HEK293 (cell line): ENCODE measurements around the gene C20orf96.

ENCODE experiments used
- CTCF ChIA-PET: fragments of 350-600 bp; formaldehyde crosslinking; extraction: SDS; loops from one replicate; lab custom pipeline; 2021; ENCODE audit warnings: antibody characterized with exemption; lab: Yijun Ruan, JAX
- POLR2A ChIA-PET: fragments of 300-600 bp; formaldehyde crosslinking; extraction: SDS; loops from one replicate; lab custom pipeline; 2020; ENCODE audit warnings: antibody characterized with exemption, inconsistent platforms; lab: Yijun Ruan, JAX
- H3K27ac ChIP-seq: fragments of 200-500 bp; sonication (Bioruptor generic); 2 replicates; pipeline ENCODE4 v1.5.1; 2014; ENCODE audit warnings: low read depth, low read length, control low read depth, inconsistent platforms; ENCODE audit errors: extremely low read depth
- H3K36me3 ChIP-seq, 2 experiments: fragments of 200-500 bp in 1 of 2; sonication (Bioruptor generic) in 1 of 2; 1 replicate in 1 of 2; 2 replicates in 1 of 2; pipeline ENCODE4 v1.5.1; 2014 to 2017; ENCODE audit warnings: inconsistent platforms in 2 of 2, low read length in 2 of 2; ENCODE audit not compliant: control insufficient read depth in 2 of 2, insufficient read depth in 1 of 2
- H3K4me1 ChIP-seq: fragments of 200-500 bp; sonication (Bioruptor generic); 2 replicates; pipeline ENCODE4 v1.5.1; 2014; ENCODE audit warnings: mild to moderate bottlenecking, low read length, inconsistent platforms; ENCODE audit not compliant: control insufficient read depth, insufficient read depth
- H3K4me3 ChIP-seq: 2 replicates; pipeline ENCODE4 v1.5.1; 2011; ENCODE audit warnings: low read depth, mild to moderate bottlenecking, control low read depth, low read length, moderate library complexity
- H3K9me3 ChIP-seq: fragments of 200-500 bp; sonication (Bioruptor generic); 2 replicates; pipeline ENCODE4 v1.5.1; 2014; ENCODE audit warnings: low read depth, low read length, inconsistent platforms; ENCODE audit not compliant: control insufficient read depth, insufficient read depth
- BCL11A ChIP-seq: fragments of 450-650 bp; formaldehyde crosslinking; IDR thresholded peaks from 2 replicates; pipeline ENCODE4 v1.5.1; 2016; ENCODE audit warnings: low read depth, missing biosample characterization, missing genetic modification characterization
- FEZF1 ChIP-seq: fragments of 450-650 bp; formaldehyde crosslinking; IDR thresholded peaks from 2 replicates; pipeline ENCODE4 v1.5.1; 2016; ENCODE audit warnings: missing biosample characterization, missing genetic modification characterization
- GLIS2 ChIP-seq: fragments of 450-650 bp; formaldehyde crosslinking; IDR thresholded peaks from 2 replicates; pipeline ENCODE4 v1.5.1; 2016; ENCODE audit warnings: missing biosample characterization, missing genetic modification characterization
- OSR2 ChIP-seq: fragments of 450-650 bp; formaldehyde crosslinking; IDR thresholded peaks from 2 replicates; pipeline ENCODE4 v1.5.1; 2016; ENCODE audit warnings: missing biosample characterization, missing genetic modification characterization
- SCRT1 ChIP-seq: fragments of 450-650 bp; formaldehyde crosslinking; IDR thresholded peaks from 2 replicates; pipeline ENCODE4 v1.5.1; 2016; ENCODE audit warnings: missing biosample characterization, missing genetic modification characterization, borderline replicate concordance
- ZEB2 ChIP-seq: fragments of 450-650 bp; formaldehyde crosslinking; IDR thresholded peaks from 2 replicates; pipeline ENCODE4 v1.5.1; 2016; ENCODE audit warnings: missing biosample characterization, missing genetic modification characterization
- ZNF10 ChIP-seq: fragments of 450-650 bp; formaldehyde crosslinking; IDR thresholded peaks from 2 replicates; pipeline ENCODE4 v1.5.1; 2017; ENCODE audit warnings: missing biosample characterization, missing genetic modification characterization
- ZNF112 ChIP-seq: fragments of 450-650 bp; formaldehyde crosslinking; IDR thresholded peaks from 2 replicates; pipeline ENCODE4 v1.5.0; 2017; ENCODE audit warnings: missing biosample characterization, missing genetic modification characterization
- ZNF146 ChIP-seq: fragments of 450-650 bp; formaldehyde crosslinking; IDR thresholded peaks from 2 replicates; pipeline ENCODE4 v1.5.1; 2016; ENCODE audit warnings: missing biosample characterization, missing genetic modification characterization
- ZNF184 ChIP-seq: fragments of 450-650 bp; IDR thresholded peaks from 2 replicates; pipeline ENCODE4 v1.5.1; 2018; ENCODE audit warnings: missing biosample characterization, mild to moderate bottlenecking, missing genetic modification characterization
- ZNF2 ChIP-seq: fragments of 450-650 bp; formaldehyde crosslinking; IDR thresholded peaks from 2 replicates; pipeline ENCODE4 v1.5.1; 2016; ENCODE audit warnings: missing biosample characterization, missing genetic modification characterization
- ZNF211 ChIP-seq: fragments of 450-650 bp; formaldehyde crosslinking; IDR thresholded peaks from 2 replicates; pipeline ENCODE4 v1.5.1; 2016; ENCODE audit warnings: low read depth, missing biosample characterization, missing genetic modification characterization
- ZNF214 ChIP-seq: fragments of 450-650 bp; formaldehyde crosslinking; IDR thresholded peaks from 2 replicates; pipeline ENCODE4 v1.5.1; 2017; ENCODE audit warnings: missing biosample characterization, mild to moderate bottlenecking, missing genetic modification characterization, borderline replicate concordance
- ZNF366 ChIP-seq: fragments of 450-650 bp; formaldehyde crosslinking; conservative IDR thresholded peaks from 2 replicates; pipeline ENCODE4 v1.5.1; 2016; ENCODE audit warnings: missing biosample characterization, missing genetic modification characterization
- ZNF48 ChIP-seq: fragments of 450-650 bp; formaldehyde crosslinking; IDR thresholded peaks from 2 replicates; pipeline ENCODE4 v1.5.1; 2016; ENCODE audit warnings: missing biosample characterization, missing genetic modification characterization
- ZNF501 ChIP-seq: fragments of 450-650 bp; formaldehyde crosslinking; IDR thresholded peaks from 2 replicates; pipeline ENCODE4 v1.5.1; 2016; ENCODE audit warnings: missing biosample characterization, missing genetic modification characterization
- ZNF629 ChIP-seq: fragments of 450-650 bp; formaldehyde crosslinking; IDR thresholded peaks from 2 replicates; pipeline ENCODE4 v1.5.1; 2017; ENCODE audit warnings: missing biosample characterization, missing genetic modification characterization
- ZNF677 ChIP-seq: fragments of 450-650 bp; IDR thresholded peaks from 2 replicates; pipeline ENCODE4 v1.5.0; 2018; ENCODE audit warnings: missing biosample characterization, mild to moderate bottlenecking, missing genetic modification characterization, moderate library complexity
- TF ChIP-seq, protein P1 (sequence below): fragments of 450-650 bp; formaldehyde crosslinking; IDR thresholded peaks from 2 replicates; pipeline ENCODE4 v1.5.1; 2017; ENCODE audit warnings: missing biosample characterization, missing genetic modification characterization
- TF ChIP-seq, protein P2 (sequence below): fragments of 450-650 bp; formaldehyde crosslinking; IDR thresholded peaks from 2 replicates; pipeline ENCODE4 v1.5.1; 2016; ENCODE audit warnings: missing biosample characterization, missing genetic modification characterization, borderline replicate concordance
- TF ChIP-seq, protein P3 (sequence below): fragments of 450-650 bp; formaldehyde crosslinking; IDR thresholded peaks from 2 replicates; pipeline ENCODE4 v1.5.0; 2017; ENCODE audit warnings: missing biosample characterization, missing genetic modification characterization, borderline replicate concordance
- TF ChIP-seq, protein P4 (sequence below): fragments of 450-650 bp; formaldehyde crosslinking; IDR thresholded peaks from 2 replicates; pipeline ENCODE4 v1.5.1; 2016; ENCODE audit warnings: missing biosample characterization, missing genetic modification characterization

C20orf96 gene

DNA sequence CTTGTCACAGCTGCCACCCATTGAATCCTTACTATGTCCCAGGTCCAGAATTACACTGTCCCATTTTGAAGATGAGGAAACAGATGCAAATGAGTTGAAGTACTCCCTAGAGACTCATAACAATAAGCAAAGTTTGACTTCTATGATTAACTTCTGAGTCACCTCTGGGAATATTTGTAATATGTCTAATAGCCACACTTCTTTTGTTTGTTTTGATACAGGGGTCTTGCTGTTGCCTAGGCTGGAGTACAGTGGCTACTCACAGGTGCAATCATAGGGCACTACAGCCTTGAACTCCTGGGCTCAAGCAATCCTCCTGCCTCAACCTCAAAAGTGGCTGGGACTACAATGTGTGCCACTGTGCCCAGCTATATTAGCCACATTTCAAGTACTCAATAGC, 23.4 kb upstream of the C20orf96 start:
- H3K4me1 ChIP-seq: peaks cover 6% of the 10 kb centered on the region
- no peaks in the 10 kb centered on the region for H3K36me3 ChIP-seq
- ChIA-PET POLR2A (no interaction called here), CTCF (no interaction called here)
- H3K27ac ChIP-seq: no peak overlapping the region
- TF ChIP-seq OSR2: 0 out of 2 replicates have a peak, but pooled peaks have one; percentile 30
- TF ChIP-seq ZEB2 (tag by site-specific recombination): peak; percentile 48; the same call in 1 of the 2 replicates
- TF ChIP-seq, protein P1, sequence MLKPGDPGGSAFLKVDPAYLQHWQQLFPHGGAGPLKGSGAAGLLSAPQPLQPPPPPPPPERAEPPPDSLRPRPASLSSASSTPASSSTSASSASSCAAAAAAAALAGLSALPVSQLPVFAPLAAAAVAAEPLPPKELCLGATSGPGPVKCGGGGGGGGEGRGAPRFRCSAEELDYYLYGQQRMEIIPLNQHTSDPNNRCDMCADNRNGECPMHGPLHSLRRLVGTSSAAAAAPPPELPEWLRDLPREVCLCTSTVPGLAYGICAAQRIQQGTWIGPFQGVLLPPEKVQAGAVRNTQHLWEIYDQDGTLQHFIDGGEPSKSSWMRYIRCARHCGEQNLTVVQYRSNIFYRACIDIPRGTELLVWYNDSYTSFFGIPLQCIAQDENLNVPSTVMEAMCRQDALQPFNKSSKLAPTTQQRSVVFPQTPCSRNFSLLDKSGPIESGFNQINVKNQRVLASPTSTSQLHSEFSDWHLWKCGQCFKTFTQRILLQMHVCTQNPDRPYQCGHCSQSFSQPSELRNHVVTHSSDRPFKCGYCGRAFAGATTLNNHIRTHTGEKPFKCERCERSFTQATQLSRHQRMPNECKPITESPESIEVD (tag by site-specific recombination): 0 out of 2 replicates have a peak, but pooled peaks have one; percentile 7
- peak; percentile 26; the same call in 1 of the 2 replicates for TF ChIP-seq ZNF629 (tag by site-specific recombination)
- TF ChIP-seq, protein P2, sequence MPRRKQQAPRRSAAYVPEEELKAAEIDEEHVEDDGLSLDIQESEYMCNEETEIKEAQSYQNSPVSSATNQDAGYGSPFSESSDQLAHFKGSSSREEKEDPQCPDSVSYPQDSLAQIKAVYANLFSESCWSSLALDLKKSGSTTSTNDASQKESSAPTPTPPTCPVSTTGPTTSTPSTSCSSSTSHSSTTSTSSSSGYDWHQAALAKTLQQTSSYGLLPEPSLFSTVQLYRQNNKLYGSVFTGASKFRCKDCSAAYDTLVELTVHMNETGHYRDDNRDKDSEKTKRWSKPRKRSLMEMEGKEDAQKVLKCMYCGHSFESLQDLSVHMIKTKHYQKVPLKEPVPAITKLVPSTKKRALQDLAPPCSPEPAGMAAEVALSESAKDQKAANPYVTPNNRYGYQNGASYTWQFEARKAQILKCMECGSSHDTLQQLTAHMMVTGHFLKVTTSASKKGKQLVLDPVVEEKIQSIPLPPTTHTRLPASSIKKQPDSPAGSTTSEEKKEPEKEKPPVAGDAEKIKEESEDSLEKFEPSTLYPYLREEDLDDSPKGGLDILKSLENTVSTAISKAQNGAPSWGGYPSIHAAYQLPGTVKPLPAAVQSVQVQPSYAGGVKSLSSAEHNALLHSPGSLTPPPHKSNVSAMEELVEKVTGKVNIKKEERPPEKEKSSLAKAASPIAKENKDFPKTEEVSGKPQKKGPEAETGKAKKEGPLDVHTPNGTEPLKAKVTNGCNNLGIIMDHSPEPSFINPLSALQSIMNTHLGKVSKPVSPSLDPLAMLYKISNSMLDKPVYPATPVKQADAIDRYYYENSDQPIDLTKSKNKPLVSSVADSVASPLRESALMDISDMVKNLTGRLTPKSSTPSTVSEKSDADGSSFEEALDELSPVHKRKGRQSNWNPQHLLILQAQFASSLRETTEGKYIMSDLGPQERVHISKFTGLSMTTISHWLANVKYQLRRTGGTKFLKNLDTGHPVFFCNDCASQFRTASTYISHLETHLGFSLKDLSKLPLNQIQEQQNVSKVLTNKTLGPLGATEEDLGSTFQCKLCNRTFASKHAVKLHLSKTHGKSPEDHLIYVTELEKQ (tag by site-specific recombination): no peak
- TF ChIP-seq ZNF366 (tag by site-specific recombination): peak; percentile 27; the same call in 1 of the 2 replicates
- TF ChIP-seq, protein P3, sequence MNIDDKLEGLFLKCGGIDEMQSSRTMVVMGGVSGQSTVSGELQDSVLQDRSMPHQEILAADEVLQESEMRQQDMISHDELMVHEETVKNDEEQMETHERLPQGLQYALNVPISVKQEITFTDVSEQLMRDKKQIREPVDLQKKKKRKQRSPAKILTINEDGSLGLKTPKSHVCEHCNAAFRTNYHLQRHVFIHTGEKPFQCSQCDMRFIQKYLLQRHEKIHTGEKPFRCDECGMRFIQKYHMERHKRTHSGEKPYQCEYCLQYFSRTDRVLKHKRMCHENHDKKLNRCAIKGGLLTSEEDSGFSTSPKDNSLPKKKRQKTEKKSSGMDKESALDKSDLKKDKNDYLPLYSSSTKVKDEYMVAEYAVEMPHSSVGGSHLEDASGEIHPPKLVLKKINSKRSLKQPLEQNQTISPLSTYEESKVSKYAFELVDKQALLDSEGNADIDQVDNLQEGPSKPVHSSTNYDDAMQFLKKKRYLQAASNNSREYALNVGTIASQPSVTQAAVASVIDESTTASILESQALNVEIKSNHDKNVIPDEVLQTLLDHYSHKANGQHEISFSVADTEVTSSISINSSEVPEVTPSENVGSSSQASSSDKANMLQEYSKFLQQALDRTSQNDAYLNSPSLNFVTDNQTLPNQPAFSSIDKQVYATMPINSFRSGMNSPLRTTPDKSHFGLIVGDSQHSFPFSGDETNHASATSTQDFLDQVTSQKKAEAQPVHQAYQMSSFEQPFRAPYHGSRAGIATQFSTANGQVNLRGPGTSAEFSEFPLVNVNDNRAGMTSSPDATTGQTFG (tag by site-specific recombination): no peak
- TF ChIP-seq SCRT1: no peak
- no peak for TF ChIP-seq ZNF48 (tag by site-specific recombination)
- no peak for TF ChIP-seq FEZF1 (tag by site-specific recombination)
- TF ChIP-seq ZNF2 (tag by site-specific recombination): peak; percentile 84
- no peaks in the 10 kb centered on the region for H3K9me3 ChIP-seq
- no peak overlapping the region for H3K4me3 ChIP-seq

DNA sequence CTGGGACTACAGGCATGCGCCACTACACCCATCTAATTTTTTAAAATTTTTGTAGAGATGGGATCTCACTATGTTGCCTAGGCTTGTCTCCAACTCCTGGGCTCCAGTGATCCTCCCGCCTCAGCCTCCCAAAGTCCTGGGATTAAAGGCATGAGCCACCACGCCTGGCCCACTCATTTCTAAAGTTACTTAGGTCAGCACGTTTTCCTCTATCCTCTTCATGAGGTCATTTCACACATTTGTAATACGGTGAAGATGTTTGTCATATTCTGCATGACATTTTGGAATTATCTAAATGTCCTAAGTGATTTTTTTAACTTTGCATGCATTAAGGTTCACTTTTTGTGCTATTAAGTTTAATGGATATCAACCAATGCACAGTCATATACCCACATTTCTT, 22.9 kb upstream of the C20orf96 start:
- CTCF ChIA-PET: no interaction called here
- POLR2A ChIA-PET: no interaction called here
- no peak overlapping the region for H3K4me3 ChIP-seq
- H3K9me3 ChIP-seq: no peaks in the 10 kb centered on the region
- H3K27ac ChIP-seq: no peak overlapping the region
- no peak for TF ChIP-seq ZNF146
- H3K36me3 ChIP-seq: no peaks in the 10 kb centered on the region
- peaks cover 6% of the 10 kb centered on the region for H3K4me1 ChIP-seq

DNA sequence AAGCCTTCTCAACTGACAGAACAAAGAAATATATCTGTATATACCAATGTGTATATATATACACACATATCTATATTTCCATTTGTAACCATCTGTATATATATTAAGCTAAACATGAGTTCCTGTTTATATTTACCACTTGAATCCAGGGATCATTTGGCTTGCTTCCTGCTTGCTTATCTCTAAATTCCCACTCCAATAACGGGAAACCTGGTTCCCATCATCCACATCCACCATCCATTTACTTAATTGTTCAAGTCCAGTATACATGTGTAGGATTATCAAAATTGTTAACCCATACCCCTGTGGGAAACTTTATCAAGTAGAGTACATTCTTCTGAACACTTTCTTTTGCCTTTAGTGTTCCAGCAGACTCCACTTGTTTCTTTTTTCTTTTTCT, 22.3 kb upstream of the C20orf96 start:
- H3K9me3 ChIP-seq: no peaks in the 10 kb centered on the region
- H3K36me3 ChIP-seq: no peaks in the 10 kb centered on the region
- H3K4me1 ChIP-seq: peaks cover 6% of the 10 kb centered on the region
- H3K4me3 ChIP-seq: no peak overlapping the region
- POLR2A ChIA-PET: no interaction called here
- CTCF ChIA-PET: interaction anchor here (1.7 kb wide), 1 partner anchor 18 kb away, joined by 8 read pairs; no protein-coding TSS in a partner anchor
- no peak overlapping the region for H3K27ac ChIP-seq
- TF ChIP-seq BCL11A (tag by site-specific recombination): no peak
- no peak for TF ChIP-seq ZNF184 (tag by site-specific recombination)
- TF ChIP-seq ZNF214: no peak
- TF ChIP-seq ZNF501: no peak
- TF ChIP-seq ZNF677: no peak
- TF ChIP-seq ZNF112 (tag by site-specific recombination): no peak
- TF ChIP-seq ZNF10 (tag by site-specific recombination): no peak
- TF ChIP-seq, protein P4, sequence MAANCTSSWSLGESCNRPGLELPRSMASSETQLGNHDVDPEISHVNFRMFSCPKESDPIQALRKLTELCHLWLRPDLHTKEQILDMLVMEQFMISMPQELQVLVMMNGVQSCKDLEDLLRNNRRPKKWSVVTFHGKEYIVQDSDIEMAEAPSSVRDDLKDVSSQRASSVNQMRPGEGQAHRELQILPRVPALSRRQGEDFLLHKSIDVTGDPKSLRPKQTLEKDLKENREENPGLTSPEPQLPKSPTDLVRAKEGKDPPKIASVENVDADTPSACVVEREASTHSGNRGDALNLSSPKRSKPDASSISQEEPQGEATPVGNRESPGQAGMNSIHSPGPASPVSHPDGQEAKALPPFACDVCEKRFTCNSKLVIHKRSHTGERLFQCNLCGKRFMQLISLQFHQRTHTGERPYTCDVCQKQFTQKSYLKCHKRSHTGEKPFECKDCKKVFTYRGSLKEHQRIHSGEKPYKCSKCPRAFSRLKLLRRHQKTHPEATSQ (tag by site-specific recombination): no peak
- no peak for TF ChIP-seq ZNF211 (tag by site-specific recombination)
- TF ChIP-seq GLIS2 (tag by site-specific recombination): no peak
